ENCODE data around the gene GINS3. TPM values are rescaled to one million over a fixed set of nuclear protein-coding genes. Genes with fewer than 3 reads are reported as not detected.

GINS3 gene
- total RNA-seq, 1 experiment from 2014 or later, result 24.2 TPM

DNA sequence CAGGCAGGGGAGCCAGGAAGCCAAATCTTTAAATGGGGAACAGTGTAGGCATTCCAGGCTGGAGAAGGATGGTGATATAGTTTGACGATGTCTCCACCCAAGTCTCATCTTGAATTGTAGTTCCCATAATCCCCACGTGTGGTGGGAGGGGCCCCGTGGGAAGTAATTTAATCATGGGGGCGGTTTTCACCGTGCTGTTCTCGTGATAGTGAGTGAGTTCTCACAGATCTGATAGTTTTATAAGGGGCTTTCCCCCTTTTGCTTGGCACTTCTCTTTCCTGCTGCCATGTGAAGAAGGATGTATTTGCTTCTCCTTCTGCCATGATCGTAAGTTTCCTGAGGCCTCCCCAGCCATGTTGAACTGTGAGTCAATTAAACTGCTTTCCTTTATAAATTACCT is 28.8 kb downstream of the GINS3 start:
- H3K4me2 ChIP-seq (ENCODE audit: low read depth, low read length, poor library complexity, severe bottlenecking), result peak overlapping the region; percentile 86
- H3K9me2 ChIP-seq (replicated peaks; ENCODE audit: insufficient read depth, low read length), result no peaks in the 10 kb centered on the region
- H3K36me3 ChIP-seq (ENCODE audit: insufficient read depth, low read length), result peaks cover 27% of the 10 kb centered on the region
- H3K27ac ChIP-seq (ENCODE audit: low read length), result peak overlapping the region; percentile 100
- peak overlapping the region; percentile 71 for H3K4me3 ChIP-seq (ENCODE audit: low read length)
- peaks cover 53% of the 10 kb centered on the region for H3K79me2 ChIP-seq (ENCODE audit: low read length)
- H3K9me3 ChIP-seq (ENCODE audit: low read length), result no peaks in the 10 kb centered on the region
- H2AFZ ChIP-seq (ENCODE audit: low read length), result no peak overlapping the region
- H4K20me1 ChIP-seq (ENCODE audit: insufficient read depth, low read depth, low read length), result peaks cover 13% of the 10 kb centered on the region; the same call in 1 of the 2 replicates
- peaks cover 87% of the 10 kb centered on the region for H3K4me1 ChIP-seq (ENCODE audit: low read length)
- peak; percentile 94 for DNase-seq
- no peaks in the 10 kb centered on the region for H3K27me3 ChIP-seq (ENCODE audit: low read length)
- H3K9ac ChIP-seq (ENCODE audit: low read length), result peak overlapping the region; percentile 91

DNA sequence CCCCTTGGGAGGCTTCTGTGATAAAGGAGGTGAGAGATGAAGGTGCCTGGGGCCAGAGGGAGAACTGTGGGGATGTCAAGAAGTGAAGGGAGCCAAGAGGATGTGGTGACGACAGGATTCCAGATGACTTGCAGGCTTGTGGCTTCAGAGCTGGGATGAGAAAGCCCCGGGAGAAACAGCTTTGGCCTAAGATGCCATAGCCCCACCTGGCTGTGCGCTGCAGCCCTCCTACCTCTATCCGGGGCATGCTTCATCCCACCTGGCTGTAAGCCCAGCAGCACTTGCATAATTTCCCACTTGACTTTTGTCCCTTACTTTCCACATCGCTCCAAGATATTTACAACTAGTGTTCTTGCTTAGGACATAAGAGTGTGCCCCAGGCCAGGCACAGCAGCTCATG is 29.3 kb downstream of the GINS3 start:
- no peaks in the 10 kb centered on the region for H3K9me3 ChIP-seq (ENCODE audit: low read length)
- peak overlapping the region; percentile 86 for H3K4me2 ChIP-seq (ENCODE audit: low read depth, low read length, poor library complexity, severe bottlenecking)
- peaks cover 58% of the 10 kb centered on the region for H3K79me2 ChIP-seq (ENCODE audit: low read length)
- no peak overlapping the region for H2AFZ ChIP-seq (ENCODE audit: low read length)
- peak overlapping the region; percentile 91 for H3K9ac ChIP-seq (ENCODE audit: low read length)
- DNase-seq, result no peak
- no peaks in the 10 kb centered on the region for H3K9me2 ChIP-seq (replicated peaks; ENCODE audit: insufficient read depth, low read length)
- no peaks in the 10 kb centered on the region for H3K27me3 ChIP-seq (ENCODE audit: low read length)
- peaks cover 87% of the 10 kb centered on the region for H3K4me1 ChIP-seq (ENCODE audit: low read length)
- H4K20me1 ChIP-seq (ENCODE audit: insufficient read depth, low read depth, low read length), result peaks cover 13% of the 10 kb centered on the region; the same call in 1 of the 2 replicates
- H3K36me3 ChIP-seq (ENCODE audit: insufficient read depth, low read length), result peaks cover 27% of the 10 kb centered on the region
- H3K4me3 ChIP-seq (ENCODE audit: low read length), result peak overlapping the region; percentile 71
- H3K27ac ChIP-seq (ENCODE audit: low read length), result peak overlapping the region; percentile 100

DNA sequence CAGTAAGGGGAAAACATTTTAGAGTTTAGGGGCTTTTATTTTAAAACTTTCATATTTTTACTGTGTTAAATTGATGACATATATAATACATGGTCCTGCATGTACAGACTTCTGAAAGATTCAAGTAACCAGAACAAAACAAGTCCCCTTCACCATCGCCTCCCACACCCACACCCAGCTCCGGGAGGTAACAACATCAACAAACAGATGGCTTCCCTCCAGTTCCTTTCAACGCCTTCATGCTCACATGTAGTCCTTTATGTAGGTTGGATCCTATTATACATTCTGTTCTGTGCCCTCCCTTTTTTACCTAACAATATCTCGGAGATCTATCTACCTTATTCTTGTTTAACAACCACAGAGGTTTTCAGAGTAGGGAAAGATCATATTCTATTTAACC is 30.5 kb downstream of the GINS3 start:
- DNase-seq, result no peak

DNA sequence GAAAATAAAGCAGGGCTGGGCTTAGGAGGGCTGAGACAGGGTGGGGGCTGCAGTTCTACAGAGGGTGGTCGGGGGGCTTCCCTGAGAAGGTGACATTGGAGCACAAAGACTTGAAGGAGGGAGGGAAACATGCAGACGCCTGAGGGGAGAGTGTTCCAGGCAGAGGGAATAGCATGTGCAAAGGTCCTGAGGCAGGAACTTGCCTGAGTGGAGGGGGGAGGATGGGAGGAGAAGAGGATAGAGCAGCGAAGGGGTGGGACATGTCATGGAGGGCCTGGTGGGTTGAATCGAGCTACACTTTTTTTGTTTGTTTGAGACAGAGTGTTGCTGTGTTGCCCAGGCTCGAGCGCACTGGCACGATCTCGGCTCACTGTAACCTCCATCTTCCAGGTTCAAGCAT is 33.0 kb downstream of the GINS3 start:
- Histone ChIP-seq H3K27me3 (ENCODE audit: low read length) (no peaks in the 10 kb centered on the region), H2AFZ (ENCODE audit: low read length) (no peak overlapping the region), H3K4me2 (ENCODE audit: low read depth, low read length, poor library complexity, severe bottlenecking) (peak overlapping the region; percentile 86), H3K9me3 (ENCODE audit: low read length) (no peaks in the 10 kb centered on the region), H4K20me1 (ENCODE audit: insufficient read depth, low read depth, low read length) (peaks cover 37% of the 10 kb centered on the region; the same call in 1 of the 2 replicates), H3K9ac (ENCODE audit: low read length) (peak overlapping the region; percentile 36; the same call in 1 of the 2 replicates), H3K9me2 (replicated peaks; ENCODE audit: insufficient read depth, low read length) (no peaks in the 10 kb centered on the region), H3K4me3 (ENCODE audit: low read length) (peak overlapping the region; percentile 71; the same call in 1 of the 2 replicates), H3K79me2 (ENCODE audit: low read length) (peaks cover 91% of the 10 kb centered on the region), H3K27ac (ENCODE audit: low read length) (peak overlapping the region; percentile 73), H3K36me3 (ENCODE audit: insufficient read depth, low read length) (peaks cover 41% of the 10 kb centered on the region), H3K4me1 (ENCODE audit: low read length) (peaks cover 70% of the 10 kb centered on the region)
- DNase-seq, result peak; percentile 43

More for the DNA sequence above, 30.5 kb downstream of the GINS3 start:
- no peaks in the 10 kb centered on the region for H3K9me2 ChIP-seq (replicated peaks; ENCODE audit: insufficient read depth, low read length)
- no peaks in the 10 kb centered on the region for H3K9me3 ChIP-seq (ENCODE audit: low read length)
- no peak overlapping the region for H2AFZ ChIP-seq (ENCODE audit: low read length)
- peak overlapping the region; percentile 86 for H3K4me2 ChIP-seq (ENCODE audit: low read depth, low read length, poor library complexity, severe bottlenecking)
- peak overlapping the region; percentile 71 for H3K4me3 ChIP-seq (ENCODE audit: low read length)
- H3K27me3 ChIP-seq (ENCODE audit: low read length), result no peaks in the 10 kb centered on the region
- H3K79me2 ChIP-seq (ENCODE audit: low read length), result peaks cover 70% of the 10 kb centered on the region
- peaks cover 19% of the 10 kb centered on the region; the same call in 1 of the 2 replicates for H4K20me1 ChIP-seq (ENCODE audit: insufficient read depth, low read depth, low read length)
- H3K27ac ChIP-seq (ENCODE audit: low read length), result peak overlapping the region; percentile 100
- peaks cover 87% of the 10 kb centered on the region for H3K4me1 ChIP-seq (ENCODE audit: low read length)
- H3K9ac ChIP-seq (ENCODE audit: low read length), result peak overlapping the region; percentile 91
- H3K36me3 ChIP-seq (ENCODE audit: insufficient read depth, low read length), result peaks cover 37% of the 10 kb centered on the region

DNA sequence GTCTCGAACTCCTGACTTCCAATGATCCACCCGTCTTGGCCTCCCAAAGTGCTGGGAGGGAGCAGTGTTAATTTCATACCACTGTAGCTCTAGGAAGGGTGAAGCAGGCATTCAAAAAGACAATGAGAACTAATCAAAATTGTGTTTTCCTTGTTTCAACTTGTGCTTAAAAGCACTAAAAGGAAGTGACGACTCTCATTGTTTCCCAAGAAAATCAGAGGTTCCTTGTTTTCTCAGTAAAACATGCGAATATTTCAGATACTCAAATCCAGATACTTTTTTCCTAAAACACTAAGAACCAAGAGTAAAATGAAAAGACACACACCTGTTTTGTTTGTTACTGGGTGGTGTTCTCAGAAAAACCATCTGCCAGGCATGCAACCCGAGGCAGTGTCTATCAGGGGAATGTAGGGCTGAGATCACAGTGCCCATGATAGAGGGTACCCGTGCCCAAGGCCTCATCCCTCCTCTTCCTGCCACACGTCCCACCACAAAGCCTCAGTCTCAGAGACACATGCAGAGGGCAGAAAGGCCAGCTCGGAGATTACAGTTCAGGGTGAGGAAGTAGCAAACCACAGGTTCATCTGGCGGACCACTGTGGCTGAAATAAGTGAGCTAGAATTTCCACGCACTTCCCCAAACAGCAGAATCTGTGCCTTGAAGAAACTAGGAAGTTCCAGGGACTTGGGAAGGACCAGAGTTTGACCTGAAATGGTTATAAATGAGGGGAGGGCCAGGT is 33.7 kb downstream of the GINS3 start:
- Histone ChIP-seq H3K79me2 (ENCODE audit: low read length) (peaks cover 90% of the 10 kb centered on the region), H3K27me3 (ENCODE audit: low read length) (no peaks in the 10 kb centered on the region), H3K9ac (ENCODE audit: low read length) (peak overlapping the region; percentile 36), H3K27ac (ENCODE audit: low read length) (peak overlapping the region; percentile 73), H2AFZ (ENCODE audit: low read length) (no peak overlapping the region), H3K4me3 (ENCODE audit: low read length) (peak overlapping the region; percentile 71; the same call in 1 of the 2 replicates), H3K36me3 (ENCODE audit: insufficient read depth, low read length) (peaks cover 41% of the 10 kb centered on the region), H3K9me2 (replicated peaks; ENCODE audit: insufficient read depth, low read length) (no peaks in the 10 kb centered on the region), H3K9me3 (ENCODE audit: low read length) (no peaks in the 10 kb centered on the region), H4K20me1 (ENCODE audit: insufficient read depth, low read depth, low read length) (peaks cover 42% of the 10 kb centered on the region; the same call in 1 of the 2 replicates), H3K4me1 (ENCODE audit: low read length) (peaks cover 64% of the 10 kb centered on the region), H3K4me2 (ENCODE audit: low read depth, low read length, poor library complexity, severe bottlenecking) (peak overlapping the region; percentile 86)
- DNase-seq, result peak; percentile 72

DNA sequence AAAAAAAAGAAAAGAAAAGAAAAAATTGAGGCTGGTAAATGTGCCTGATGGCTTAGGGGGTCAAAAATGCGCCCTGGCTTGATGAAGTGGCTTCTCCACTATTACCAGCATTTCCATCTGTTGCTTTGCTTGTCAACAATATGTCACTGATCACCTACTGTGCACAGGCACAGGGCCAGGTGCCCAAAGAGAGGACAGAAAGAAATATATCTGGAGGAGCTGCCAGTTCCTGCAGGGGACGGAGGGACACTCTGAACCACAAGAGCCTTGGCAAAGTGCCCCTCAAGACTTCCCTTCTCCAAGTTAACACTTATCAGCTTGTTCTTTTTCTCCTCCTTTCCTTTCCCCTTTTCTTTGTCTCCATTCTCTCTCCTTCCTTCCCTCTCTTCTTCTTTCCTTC is 34.7 kb downstream of the GINS3 start:
- peaks cover 90% of the 10 kb centered on the region for H3K79me2 ChIP-seq (ENCODE audit: low read length)
- H3K27me3 ChIP-seq (ENCODE audit: low read length), result no peaks in the 10 kb centered on the region
- DNase-seq, result peak; percentile 41
- peaks cover 46% of the 10 kb centered on the region for H3K36me3 ChIP-seq (ENCODE audit: insufficient read depth, low read length)
- no peak overlapping the region for H3K9ac ChIP-seq (ENCODE audit: low read length)
- H3K9me3 ChIP-seq (ENCODE audit: low read length), result no peaks in the 10 kb centered on the region
- peaks cover 60% of the 10 kb centered on the region for H3K4me1 ChIP-seq (ENCODE audit: low read length)
- peaks cover 47% of the 10 kb centered on the region; the same call in 1 of the 2 replicates for H4K20me1 ChIP-seq (ENCODE audit: insufficient read depth, low read depth, low read length)
- H3K27ac ChIP-seq (ENCODE audit: low read length), result peak overlapping the region; percentile 73
- no peaks in the 10 kb centered on the region for H3K9me2 ChIP-seq (replicated peaks; ENCODE audit: insufficient read depth, low read length)
- H3K4me3 ChIP-seq (ENCODE audit: low read length), result no peak overlapping the region
- H2AFZ ChIP-seq (ENCODE audit: low read length), result no peak overlapping the region
- no peak overlapping the region for H3K4me2 ChIP-seq (ENCODE audit: low read depth, low read length, poor library complexity, severe bottlenecking)

DNA sequence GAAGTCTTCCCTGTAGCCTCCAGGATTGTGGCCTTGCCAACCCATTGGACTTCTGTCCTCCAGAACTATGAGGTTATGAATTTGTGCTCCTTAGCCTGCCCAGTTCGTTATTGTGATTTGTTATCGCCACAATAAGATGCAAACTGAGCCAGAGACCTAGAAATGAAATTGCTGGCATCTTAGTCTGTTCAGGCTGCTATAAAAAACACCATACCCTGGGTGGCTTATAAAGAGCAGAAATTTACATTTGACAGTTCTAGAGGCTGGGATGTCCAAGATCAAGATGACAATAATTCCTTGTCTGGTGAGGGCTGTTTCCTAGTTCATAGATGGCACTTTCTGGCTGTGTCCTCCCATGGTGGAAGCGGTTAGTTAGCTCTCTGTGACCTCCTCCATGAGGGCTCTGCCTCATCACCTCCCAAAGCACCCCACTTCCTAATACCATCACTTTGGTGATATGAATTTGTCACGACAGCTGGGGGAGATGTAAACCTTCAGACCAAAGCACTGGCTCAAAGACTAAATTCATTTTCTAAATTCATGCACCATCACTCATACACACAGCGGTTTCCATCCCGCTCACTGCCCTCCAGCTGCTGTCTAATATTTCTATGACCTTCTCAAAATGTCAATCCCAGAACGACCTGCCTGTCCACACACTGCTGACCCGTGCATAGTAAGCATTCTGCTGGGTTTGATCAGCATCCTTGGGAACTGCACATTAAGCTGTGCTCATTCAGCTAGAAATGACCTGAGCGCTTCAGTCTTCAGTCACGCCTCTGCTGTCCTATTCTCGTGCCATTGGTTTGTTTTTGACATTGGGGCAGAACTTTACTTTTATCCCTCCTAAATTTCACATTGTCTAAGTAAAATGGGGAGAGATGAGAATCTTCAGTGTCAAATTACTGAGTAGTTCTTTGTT is 36.6 kb downstream of the GINS3 start:
- H3K4me1 ChIP-seq (ENCODE audit: low read length), result peaks cover 44% of the 10 kb centered on the region
- no peak overlapping the region for H3K9ac ChIP-seq (ENCODE audit: low read length)
- peaks cover 41% of the 10 kb centered on the region for H3K36me3 ChIP-seq (ENCODE audit: insufficient read depth, low read length)
- no peaks in the 10 kb centered on the region for H3K27me3 ChIP-seq (ENCODE audit: low read length)
- peak overlapping the region; percentile 11; the same call in 1 of the 2 replicates for H3K27ac ChIP-seq (ENCODE audit: low read length)
- H3K4me3 ChIP-seq (ENCODE audit: low read length), result no peak overlapping the region
- peaks cover 76% of the 10 kb centered on the region for H3K79me2 ChIP-seq (ENCODE audit: low read length)
- H3K9me3 ChIP-seq (ENCODE audit: low read length), result no peaks in the 10 kb centered on the region
- no peak overlapping the region for H3K4me2 ChIP-seq (ENCODE audit: low read depth, low read length, poor library complexity, severe bottlenecking)
- H4K20me1 ChIP-seq (ENCODE audit: insufficient read depth, low read depth, low read length), result peaks cover 55% of the 10 kb centered on the region; the same call in 1 of the 2 replicates
- no peak overlapping the region for H2AFZ ChIP-seq (ENCODE audit: low read length)
- H3K9me2 ChIP-seq (replicated peaks; ENCODE audit: insufficient read depth, low read length), result no peaks in the 10 kb centered on the region
- no peak for DNase-seq

DNA sequence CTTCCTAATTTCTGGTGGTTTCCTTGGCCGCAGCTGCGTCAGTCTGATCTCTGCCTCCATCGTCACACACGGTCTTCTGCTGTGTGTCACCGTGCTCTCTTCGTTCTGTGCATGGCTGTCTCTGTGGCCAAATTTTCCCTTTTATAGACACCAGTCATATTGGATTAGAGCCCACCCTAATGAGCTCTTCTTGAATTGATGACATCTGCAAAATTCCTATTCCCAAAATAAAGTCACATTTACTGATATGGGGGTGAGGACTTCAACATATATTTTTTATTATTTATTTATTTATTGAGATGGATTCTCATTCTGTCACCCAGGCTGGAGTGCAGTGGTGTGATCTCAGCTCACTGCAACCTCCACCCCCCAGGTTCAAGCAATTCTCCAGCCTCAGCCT is 38.4 kb downstream of the GINS3 start:
- H3K27me3 ChIP-seq (ENCODE audit: low read length), result no peaks in the 10 kb centered on the region
- no peak overlapping the region for H3K4me3 ChIP-seq (ENCODE audit: low read length)
- no peak overlapping the region for H3K4me2 ChIP-seq (ENCODE audit: low read depth, low read length, poor library complexity, severe bottlenecking)
- H3K9me2 ChIP-seq (replicated peaks; ENCODE audit: insufficient read depth, low read length), result no peaks in the 10 kb centered on the region
- no peak for DNase-seq
- H3K79me2 ChIP-seq (ENCODE audit: low read length), result peaks cover 59% of the 10 kb centered on the region
- peaks cover 47% of the 10 kb centered on the region; the same call in 1 of the 2 replicates for H4K20me1 ChIP-seq (ENCODE audit: insufficient read depth, low read depth, low read length)
- H3K4me1 ChIP-seq (ENCODE audit: low read length), result peaks cover 26% of the 10 kb centered on the region
- peaks cover 45% of the 10 kb centered on the region for H3K36me3 ChIP-seq (ENCODE audit: insufficient read depth, low read length)
- no peak overlapping the region for H2AFZ ChIP-seq (ENCODE audit: low read length)
- H3K9me3 ChIP-seq (ENCODE audit: low read length), result no peaks in the 10 kb centered on the region
- no peak overlapping the region for H3K27ac ChIP-seq (ENCODE audit: low read length)
- H3K9ac ChIP-seq (ENCODE audit: low read length), result no peak overlapping the region
